Fibroblast of peridontal ligament (primary cell): ENCODE data around the gene NPB.
A peak's percentile ranks its signal among the peaks of the same experiment; 100 is the strongest.
"Not testable (repeated sequence)": the region's sequence is repeated elsewhere in the genome, so short reads cannot be mapped to it uniquely, and the experiment has no call there.

Experiments
- DNase-seq: peaks from one replicate; pipeline ENCODE4 v3.0.0-alpha.2; 2010; ENCODE audit errors: extremely low read depth

Gene NPB

GRCh38 chr17:81911969-81912368, 9.9 kb downstream of the NPB start:
- no peak for DNase-seq

DNA sequence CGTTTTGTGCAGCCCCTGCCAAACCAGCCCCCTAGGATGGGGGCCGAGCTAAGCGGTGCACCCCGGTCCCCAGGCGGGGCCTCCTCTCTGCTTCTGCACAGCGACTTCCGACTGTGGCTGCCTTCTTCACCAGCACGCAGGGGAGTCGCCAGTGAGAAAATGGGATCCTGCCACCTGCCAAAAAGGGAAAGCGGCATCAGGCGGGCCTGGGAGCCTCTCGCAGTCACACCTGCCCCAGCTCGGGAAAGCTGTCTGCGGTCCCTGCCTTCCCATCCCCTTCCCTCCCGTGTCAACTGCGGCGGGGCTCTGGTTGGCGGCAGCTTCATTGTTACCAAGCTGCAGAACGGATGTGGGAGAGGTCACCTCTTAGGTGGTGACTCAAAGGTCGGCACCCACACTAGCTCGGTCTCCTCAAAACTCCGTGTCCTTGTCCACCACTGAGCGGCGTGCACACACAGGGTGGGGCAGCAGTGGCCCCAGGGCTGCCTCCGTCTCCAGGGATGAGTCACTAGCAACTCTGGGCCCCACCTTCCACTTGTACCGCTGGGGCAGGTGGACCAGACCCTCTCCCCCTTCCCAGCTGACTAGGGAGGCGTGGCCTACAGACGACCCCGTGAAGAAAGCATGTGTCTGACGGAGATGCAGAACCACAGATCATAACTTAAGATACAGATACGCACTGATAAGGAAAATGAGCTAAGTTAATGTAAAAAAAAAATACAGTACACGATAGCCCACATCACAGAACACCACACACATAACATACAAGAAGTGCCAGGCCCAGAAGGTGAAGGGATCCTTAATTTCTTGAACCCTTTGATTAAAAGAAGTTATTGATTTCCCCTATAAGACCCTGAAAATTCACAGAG, 10.6 kb downstream of the NPB start:
- DNase-seq: no peak

- no peak for DNase-seq
Observed at GRCh38 chr17:81913394-81914102, 11.5 kb downstream of the NPB start.

- DNase-seq: no peak
Observed at GRCh38 chr17:81914103-81914850, 12.2 kb downstream of the NPB start.

DNA sequence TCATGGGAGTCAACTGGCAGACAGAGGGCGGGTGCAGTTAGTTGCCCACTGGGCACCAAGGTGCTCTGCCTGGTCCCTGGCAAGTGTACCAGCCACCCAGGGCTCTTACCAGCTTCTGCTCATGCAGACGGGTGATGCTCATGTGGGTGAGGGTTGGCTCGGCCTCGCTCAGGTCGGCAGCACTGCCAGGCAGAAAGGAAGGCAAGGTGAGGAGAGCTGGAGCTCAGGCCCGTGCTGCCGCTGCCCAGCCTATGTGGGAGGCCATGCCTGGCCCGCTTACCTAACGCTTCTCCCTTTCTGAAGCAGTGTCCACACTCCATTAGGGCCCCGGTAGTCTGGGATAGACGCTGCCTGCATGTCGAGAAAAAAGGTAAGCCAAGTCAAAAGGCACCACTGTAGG, 13.3 kb downstream of the NPB start:
- no peak for DNase-seq

- DNase-seq: peak; percentile 69
Observed at GRCh38 chr17:81916234-81917001, 14.4 kb downstream of the NPB start.

DNA sequence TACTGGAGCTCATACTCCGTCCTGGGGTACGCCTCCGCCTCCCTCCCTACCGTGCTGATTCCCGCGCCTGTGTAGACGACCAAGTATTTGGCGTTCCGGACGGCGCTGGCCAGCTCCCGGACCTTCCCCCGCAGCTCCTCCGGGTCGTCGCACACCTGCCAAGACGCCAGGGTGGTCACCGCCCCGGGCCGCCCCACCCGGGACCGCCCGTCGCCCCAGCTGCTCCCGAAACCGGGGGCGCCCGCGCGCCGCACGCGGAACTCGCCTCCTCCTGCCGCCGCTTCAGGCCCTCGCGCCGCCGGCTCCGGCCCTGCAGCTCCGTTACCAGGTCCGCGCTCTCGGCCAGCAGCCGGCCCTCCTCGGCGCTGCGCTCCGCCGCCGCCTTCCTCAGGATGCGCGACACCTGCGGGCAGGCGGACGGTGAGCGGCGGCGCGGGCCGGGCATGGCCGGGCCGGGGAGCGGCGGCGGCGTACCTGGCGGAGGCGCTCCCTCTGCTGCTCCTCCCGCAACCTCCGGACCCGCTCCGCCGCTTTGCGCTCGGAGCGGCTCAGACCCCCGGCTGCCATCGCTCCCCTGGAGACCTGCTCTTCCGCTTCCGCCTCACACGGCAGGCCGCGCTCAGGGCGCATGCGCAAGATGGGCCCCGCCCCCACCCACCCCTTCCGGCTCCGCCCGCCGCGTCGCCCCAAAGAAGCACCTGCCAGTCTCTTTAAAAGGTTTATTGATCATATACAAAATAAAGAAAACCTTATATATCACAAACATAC, 15.7 kb downstream of the NPB start, which contains the start of gene SIRT7:
Gene SIRT7 (minus strand): TSS at position 612 of the 768 bp plus-strand sequence. CDS start 45 bp downstream, at position 567.
- DNase-seq: peak; percentile 51

- DNase-seq: not testable (repeated sequence)
Observed at GRCh38 chr17:81918333-81918669, 16.3 kb downstream of the NPB start.

- no peak for DNase-seq
Observed at GRCh38 chr17:81918832-81919545, 17.0 kb downstream of the NPB start.

- DNase-seq: no peak
Observed at GRCh38 chr17:81920612-81921536, 18.8 kb downstream of the NPB start.

- no peak for DNase-seq
Observed at GRCh38 chr17:81921537-81921862, 19.5 kb downstream of the NPB start.

- no peak for DNase-seq
Observed at GRCh38 chr17:81921996-81922565, 20.0 kb downstream of the NPB start.

DNA sequence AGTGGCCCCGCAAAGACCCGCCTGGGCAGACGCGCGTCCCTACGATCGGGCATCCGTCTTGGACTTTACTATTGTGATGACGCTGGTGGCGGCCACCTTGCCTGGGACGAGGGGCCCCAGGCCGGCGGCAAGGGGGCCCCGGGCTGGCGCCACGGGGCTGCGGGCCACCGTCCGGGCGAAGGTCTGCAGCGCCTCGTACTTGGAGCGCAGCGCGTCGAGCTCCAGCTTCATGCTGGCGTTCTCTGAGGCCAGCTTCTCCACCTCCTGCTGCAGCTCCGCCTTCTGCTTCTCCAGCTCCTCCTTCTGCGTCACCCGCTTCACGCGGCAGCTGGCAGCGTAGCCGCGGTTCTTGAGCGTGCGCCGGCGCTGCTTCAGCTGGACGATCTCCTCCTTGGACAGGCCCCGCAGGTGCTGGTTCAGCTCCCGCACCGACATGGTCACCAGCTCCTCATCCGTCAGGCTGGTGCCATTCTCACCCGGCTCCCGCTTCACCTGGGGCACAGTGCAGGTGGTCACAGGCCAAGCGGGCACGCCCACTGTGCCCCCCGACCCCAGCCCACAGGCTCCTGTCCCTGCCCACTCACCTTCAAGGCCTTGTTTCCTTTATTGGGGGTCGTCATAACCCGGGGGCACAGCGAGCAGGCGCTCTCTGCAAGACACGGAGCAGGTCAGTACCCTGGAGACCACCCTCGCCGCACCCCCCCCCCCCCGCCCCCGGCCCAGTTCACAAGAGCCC, 20.7 kb downstream of the NPB start:
- no peak for DNase-seq

DNA sequence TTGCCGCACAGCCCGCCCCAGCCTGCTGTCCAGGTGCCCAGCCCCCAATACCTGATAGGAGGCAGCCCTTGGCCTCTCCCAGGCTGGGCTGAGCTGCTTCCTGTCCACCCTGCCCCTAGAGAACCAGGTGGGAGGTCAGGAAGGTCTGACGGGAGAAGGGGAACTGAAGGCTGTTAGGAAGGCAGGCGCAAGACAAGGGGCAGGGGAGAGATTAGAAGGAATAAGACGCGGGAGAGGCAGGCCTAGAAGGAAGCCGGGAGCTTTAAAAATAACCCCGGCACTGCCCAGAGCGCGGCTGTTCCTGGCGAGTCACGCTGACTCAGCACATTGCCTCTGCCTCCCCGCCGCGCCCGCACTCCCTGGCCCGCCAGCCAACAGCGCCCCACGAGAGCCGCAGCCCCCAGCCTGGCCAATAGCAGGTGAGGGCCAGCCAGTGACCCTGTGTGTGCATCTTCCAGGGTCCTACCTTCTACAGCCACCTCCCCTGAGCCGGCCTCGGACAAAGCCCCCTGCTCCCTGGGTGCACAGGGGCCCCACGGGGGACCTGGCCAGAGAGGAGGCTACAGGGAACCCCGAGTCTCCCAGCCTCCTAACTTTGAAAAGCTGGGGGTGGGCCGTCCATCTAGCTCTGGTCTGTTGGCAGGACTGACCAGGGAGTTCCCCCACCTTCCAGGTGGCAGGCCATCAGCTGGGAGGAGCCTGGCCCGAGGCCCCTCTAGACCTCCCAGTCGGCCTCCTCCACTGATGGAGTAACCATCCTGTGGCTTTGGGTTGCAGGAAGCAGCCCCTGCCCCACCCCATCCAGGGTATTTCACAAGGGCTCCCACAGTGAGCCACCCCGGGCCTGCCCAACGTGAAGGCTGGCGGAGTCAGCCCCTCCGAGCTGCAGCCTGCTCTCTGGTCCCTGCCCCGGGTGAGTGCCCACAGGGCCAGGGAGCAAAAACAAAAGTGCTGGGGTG, 21.5 kb downstream of the NPB start:
- DNase-seq: peak; percentile 81

DNA sequence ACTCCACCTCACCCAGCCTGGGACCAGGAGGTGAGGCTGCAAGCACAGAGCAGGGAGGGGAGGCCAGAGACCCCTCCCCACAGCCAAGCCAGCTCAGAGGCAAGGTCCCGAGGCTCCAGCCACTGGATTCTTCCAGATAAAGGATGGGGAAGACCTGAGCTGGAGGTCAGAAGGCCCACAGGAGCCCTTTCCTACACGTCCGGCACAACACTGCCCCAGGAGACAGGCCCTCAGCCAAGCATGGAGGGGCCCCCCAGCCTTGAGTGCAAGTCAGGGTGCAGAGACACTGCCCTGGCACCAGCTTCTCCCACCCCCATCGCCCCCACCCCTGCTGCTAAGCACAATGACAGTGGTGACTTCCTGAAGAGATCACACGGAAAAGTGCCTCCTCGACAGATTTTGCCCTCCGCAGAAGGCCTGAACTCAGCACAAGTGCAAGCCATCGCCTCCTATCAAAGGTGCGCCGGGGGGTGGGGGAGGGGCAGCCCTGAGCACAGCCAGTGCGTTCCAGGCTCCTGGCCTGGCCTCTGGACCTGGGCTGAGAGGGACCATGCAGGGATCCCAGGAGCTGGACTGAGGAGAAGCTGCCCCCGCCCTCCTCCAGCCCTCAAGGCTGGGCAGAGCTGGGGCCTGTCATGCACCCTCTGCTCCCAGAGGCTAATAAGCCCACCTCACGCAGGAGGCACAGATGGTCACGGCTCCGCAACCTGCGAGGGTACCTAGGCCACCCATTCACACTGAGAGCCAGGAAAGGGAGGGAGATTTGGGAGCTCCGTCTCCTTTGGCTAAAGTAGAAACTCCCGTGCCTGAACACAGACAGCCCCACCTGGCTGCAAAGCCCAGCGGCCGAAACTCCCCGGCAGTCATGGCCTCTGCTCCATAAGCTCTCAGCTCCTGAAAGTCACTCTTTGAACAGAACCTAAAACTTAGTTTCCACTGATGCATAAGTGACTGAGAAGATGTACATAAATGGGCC, 22.8 kb downstream of the NPB start:
- DNase-seq: no peak
